Measurements from ENCODE around the gene RAVER2.

The RAVER2 gene

GRCh38 chr1:64765826-64766225 lies 21.0 kb downstream of the RAVER2 start:
- Histone ChIP-seq H4K8ac (ENCODE audit: low read length) (no peak overlapping the region), H3K9me3 (ENCODE audit: control insufficient read depth, low read length) (peaks cover 5% of the 10 kb centered on the region), H4K91ac (ENCODE audit: low read length) (no peak overlapping the region), H3K23ac (ENCODE audit: low read length in 2 of 2) (no peak overlapping the region), H3K4ac (ENCODE audit: low read depth in 1 of 2, low read length in 2 of 2) (no peak overlapping the region), H3K4me2 (ENCODE audit: low read length, poor library complexity, severe bottlenecking) (no peak overlapping the region), H2BK12ac (ENCODE audit: low read length in 2 of 2) (no peak overlapping the region), H3K27me3 (ENCODE audit: control insufficient read depth in 1 of 2, insufficient read depth in 1 of 2, low read length in 2 of 2) (no peaks in the 10 kb centered on the region), H3K14ac (ENCODE audit: low read length in 2 of 2) (no peak overlapping the region), H2BK120ac (ENCODE audit: low read depth, low read length) (no peak overlapping the region), H3K9ac (ENCODE audit: low read length) (no peak overlapping the region), H2AK5ac (ENCODE audit: low read length, severe bottlenecking) (no peak overlapping the region), H3K4me1 (ENCODE audit: control insufficient read depth, insufficient read depth, low read depth, low read length) (no peaks in the 10 kb centered on the region), H2AFZ (ENCODE audit: low read depth, low read length) (no peak overlapping the region), H3K27ac (ENCODE audit: low read length, poor library complexity, severe bottlenecking) (no peak overlapping the region), H3K18ac (ENCODE audit: low read depth in 1 of 2, low read length in 2 of 2) (no peak overlapping the region), H3K36me3 (ENCODE audit: control insufficient read depth in 1 of 2, insufficient read depth in 2 of 2, low read depth in 1 of 2, low read length in 2 of 2) (no peaks in the 10 kb centered on the region), H2BK5ac (ENCODE audit: low read depth, low read length, poor library complexity, severe bottlenecking) (no peak overlapping the region), H3K79me1 (replicated peaks; ENCODE audit: low read length, poor library complexity, severe bottlenecking) (no peaks in the 10 kb centered on the region), H3K4me3 (ENCODE audit: insufficient read depth in 1 of 2, low read depth in 1 of 2, low read length in 2 of 2) (no peak overlapping the region), H2BK15ac (ENCODE audit: low read depth, poor library complexity, severe bottlenecking) (no peak overlapping the region)
- DNase-seq: no peak
- 78% methylated on average over 1 of the region's 2 CpGs for WGBS

GRCh38 chr1:64766429-64766828 lies 21.6 kb downstream of the RAVER2 start:
- no peak overlapping the region for H2AK5ac ChIP-seq (ENCODE audit: low read length, severe bottlenecking)
- H3K4me3 ChIP-seq (ENCODE audit: insufficient read depth in 1 of 2, low read depth in 1 of 2, low read length in 2 of 2): no peak overlapping the region
- no peak overlapping the region for H4K91ac ChIP-seq (ENCODE audit: low read length)
- no peaks in the 10 kb centered on the region for H3K4me1 ChIP-seq (ENCODE audit: control insufficient read depth, insufficient read depth, low read depth, low read length)
- H4K8ac ChIP-seq (ENCODE audit: low read length): no peak overlapping the region
- no peaks in the 10 kb centered on the region for H3K79me1 ChIP-seq (replicated peaks; ENCODE audit: low read length, poor library complexity, severe bottlenecking)
- H3K36me3 ChIP-seq (ENCODE audit: control insufficient read depth in 1 of 2, insufficient read depth in 2 of 2, low read depth in 1 of 2, low read length in 2 of 2): no peaks in the 10 kb centered on the region
- no peak overlapping the region for H2BK120ac ChIP-seq (ENCODE audit: low read depth, low read length)
- no peak overlapping the region for H3K27ac ChIP-seq (ENCODE audit: low read length, poor library complexity, severe bottlenecking)
- H3K4ac ChIP-seq (ENCODE audit: low read depth in 1 of 2, low read length in 2 of 2): no peak overlapping the region
- no CpG with 5 or more reads among the region's 3 CpGs for WGBS
- H3K23ac ChIP-seq (ENCODE audit: low read length in 2 of 2): no peak overlapping the region
- H2AFZ ChIP-seq (ENCODE audit: low read depth, low read length): no peak overlapping the region
- H3K14ac ChIP-seq (ENCODE audit: low read length in 2 of 2): no peak overlapping the region
- DNase-seq: peak; percentile 27
- no peak overlapping the region for H3K9ac ChIP-seq (ENCODE audit: low read length)
- no peak overlapping the region for H3K4me2 ChIP-seq (ENCODE audit: low read length, poor library complexity, severe bottlenecking)
- H3K27me3 ChIP-seq (ENCODE audit: control insufficient read depth in 1 of 2, insufficient read depth in 1 of 2, low read length in 2 of 2): no peaks in the 10 kb centered on the region
- H3K9me3 ChIP-seq (ENCODE audit: control insufficient read depth, low read length): peaks cover 10% of the 10 kb centered on the region
- H2BK12ac ChIP-seq (ENCODE audit: low read length in 2 of 2): no peak overlapping the region
- no peak overlapping the region for H2BK15ac ChIP-seq (ENCODE audit: low read depth, poor library complexity, severe bottlenecking)
- no peak overlapping the region for H3K18ac ChIP-seq (ENCODE audit: low read depth in 1 of 2, low read length in 2 of 2)
- H2BK5ac ChIP-seq (ENCODE audit: low read depth, low read length, poor library complexity, severe bottlenecking): no peak overlapping the region

GRCh38 chr1:64769482-64769881 lies 24.6 kb downstream of the RAVER2 start:
- WGBS: no CpG with 5 or more reads among the region's 1 CpG
- H4K91ac ChIP-seq (ENCODE audit: low read length): no peak overlapping the region
- H3K27me3 ChIP-seq (ENCODE audit: control insufficient read depth in 1 of 2, insufficient read depth in 1 of 2, low read length in 2 of 2): no peaks in the 10 kb centered on the region
- no peak overlapping the region for H2BK5ac ChIP-seq (ENCODE audit: low read depth, low read length, poor library complexity, severe bottlenecking)
- H3K14ac ChIP-seq (ENCODE audit: low read length in 2 of 2): no peak overlapping the region
- H4K8ac ChIP-seq (ENCODE audit: low read length): no peak overlapping the region
- H3K9me3 ChIP-seq (ENCODE audit: control insufficient read depth, low read length): peaks cover 10% of the 10 kb centered on the region
- H2BK12ac ChIP-seq (ENCODE audit: low read length in 2 of 2): no peak overlapping the region
- H3K23ac ChIP-seq (ENCODE audit: low read length in 2 of 2): no peak overlapping the region
- H3K4ac ChIP-seq (ENCODE audit: low read depth in 1 of 2, low read length in 2 of 2): no peak overlapping the region
- no peaks in the 10 kb centered on the region for H3K79me1 ChIP-seq (replicated peaks; ENCODE audit: low read length, poor library complexity, severe bottlenecking)
- H3K27ac ChIP-seq (ENCODE audit: low read length, poor library complexity, severe bottlenecking): no peak overlapping the region
- no peaks in the 10 kb centered on the region for H3K4me1 ChIP-seq (ENCODE audit: control insufficient read depth, insufficient read depth, low read depth, low read length)
- H3K4me3 ChIP-seq (ENCODE audit: insufficient read depth in 1 of 2, low read depth in 1 of 2, low read length in 2 of 2): no peak overlapping the region
- H3K18ac ChIP-seq (ENCODE audit: low read depth in 1 of 2, low read length in 2 of 2): no peak overlapping the region
- no peak overlapping the region for H2BK120ac ChIP-seq (ENCODE audit: low read depth, low read length)
- no peak overlapping the region for H3K9ac ChIP-seq (ENCODE audit: low read length)
- no peak for DNase-seq
- H3K4me2 ChIP-seq (ENCODE audit: low read length, poor library complexity, severe bottlenecking): no peak overlapping the region
- no peak overlapping the region for H2BK15ac ChIP-seq (ENCODE audit: low read depth, poor library complexity, severe bottlenecking)
- H2AFZ ChIP-seq (ENCODE audit: low read depth, low read length): no peak overlapping the region
- no peak overlapping the region for H2AK5ac ChIP-seq (ENCODE audit: low read length, severe bottlenecking)
- H3K36me3 ChIP-seq (ENCODE audit: control insufficient read depth in 1 of 2, insufficient read depth in 2 of 2, low read depth in 1 of 2, low read length in 2 of 2): no peaks in the 10 kb centered on the region

- Histone ChIP-seq H3K27me3 (ENCODE audit: control insufficient read depth in 1 of 2, insufficient read depth in 1 of 2, low read length in 2 of 2) (no peaks in the 10 kb centered on the region), H4K91ac (ENCODE audit: low read length) (no peak overlapping the region), H2AFZ (ENCODE audit: low read depth, low read length) (no peak overlapping the region), H2BK12ac (ENCODE audit: low read length in 2 of 2) (no peak overlapping the region), H3K79me1 (replicated peaks; ENCODE audit: low read length, poor library complexity, severe bottlenecking) (no peaks in the 10 kb centered on the region), H2BK5ac (ENCODE audit: low read depth, low read length, poor library complexity, severe bottlenecking) (no peak overlapping the region), H3K23ac (ENCODE audit: low read length in 2 of 2) (no peak overlapping the region), H3K9ac (ENCODE audit: low read length) (no peak overlapping the region), H3K4me2 (ENCODE audit: low read length, poor library complexity, severe bottlenecking) (no peak overlapping the region), H2BK120ac (ENCODE audit: low read depth, low read length) (no peak overlapping the region), H2AK5ac (ENCODE audit: low read length, severe bottlenecking) (no peak overlapping the region), H3K36me3 (ENCODE audit: control insufficient read depth in 1 of 2, insufficient read depth in 2 of 2, low read depth in 1 of 2, low read length in 2 of 2) (no peaks in the 10 kb centered on the region), H3K4ac (ENCODE audit: low read depth in 1 of 2, low read length in 2 of 2) (no peak overlapping the region), H3K4me1 (ENCODE audit: control insufficient read depth, insufficient read depth, low read depth, low read length) (no peaks in the 10 kb centered on the region), H3K18ac (ENCODE audit: low read depth in 1 of 2, low read length in 2 of 2) (no peak overlapping the region), H4K8ac (ENCODE audit: low read length) (no peak overlapping the region), H3K9me3 (ENCODE audit: control insufficient read depth, low read length) (peaks cover 10% of the 10 kb centered on the region), H2BK15ac (ENCODE audit: low read depth, poor library complexity, severe bottlenecking) (no peak overlapping the region), H3K4me3 (ENCODE audit: insufficient read depth in 1 of 2, low read depth in 1 of 2, low read length in 2 of 2) (no peak overlapping the region), H3K14ac (ENCODE audit: low read length in 2 of 2) (no peak overlapping the region), H3K27ac (ENCODE audit: low read length, poor library complexity, severe bottlenecking) (no peak overlapping the region)
- no CpG with 5 or more reads among the region's 2 CpGs for WGBS
- no peak for DNase-seq
Measured at GRCh38 chr1:64769971-64770370, 25.1 kb downstream of the RAVER2 start.

Measured in mesenchymal stem cell (in vitro differentiated cells and primary cell).